Spleen (tissue), 11 donors: Measurements from ENCODE around the gene NPW. TPM values are rescaled to one million over a fixed set of nuclear protein-coding genes. Genes with fewer than 3 reads are reported as not detected.

ENCODE experiments used
- DNase-seq: peaks from one replicate; pipeline ENCODE4 v3.0.0-alpha.2; 2020
- H3K27ac ChIP-seq, 8 donors: fragments of 200-600 bp; sonication (generic) in 7 of 8; 1 replicate in 4 of 8; 2 replicates in 4 of 8; pipeline versions ENCODE4 v1.5.0 to v1.8.0; 2016 to 2021; ENCODE audit warnings: inconsistent platforms in 4 of 8, mild to moderate bottlenecking in 4 of 8, moderate library complexity in 1 of 8
- H3K27me3 ChIP-seq, 7 donors: fragments of 200-600 bp; sonication (generic) in 6 of 7; replicated peaks in 1 of 7; 1 replicate in 4 of 7; 2 replicates in 3 of 7; pipeline versions ENCODE4 v1.5.0 to v1.8.0; 2016 to 2021; ENCODE audit warnings: inconsistent platforms in 3 of 7, mild to moderate bottlenecking in 1 of 7
- H3K36me3 ChIP-seq, 6 donors: fragments of 200-600 bp; sonication (generic) in 5 of 6; 1 replicate in 4 of 6; 2 replicates in 2 of 6; pipeline versions ENCODE4 v1.5.0 to v1.8.0; 2016 to 2021; ENCODE audit warnings: inconsistent platforms in 2 of 6
- H3K4me1 ChIP-seq, 6 donors: fragments of 200-600 bp; sonication (generic) in 5 of 6; 1 replicate in 3 of 6; 2 replicates in 3 of 6; pipeline versions ENCODE4 v1.5.0 to v1.8.0; 2016 to 2021; ENCODE audit warnings: inconsistent platforms in 3 of 6
- H3K4me3 ChIP-seq, 8 donors: fragments of 200-600 bp; sonication (generic) in 7 of 8; 1 replicate in 4 of 8; 2 replicates in 4 of 8; pipeline versions ENCODE4 v1.5.0 to v1.8.0; 2016 to 2021; ENCODE audit warnings: inconsistent platforms in 4 of 8, mild to moderate bottlenecking in 4 of 8, moderate library complexity in 2 of 8
- H3K9me3 ChIP-seq, 8 donors: fragments of 200-600 bp; sonication (generic) in 7 of 8; 1 replicate in 4 of 8; 2 replicates in 4 of 8; pipeline versions ENCODE4 v1.5.0 to v1.8.0; 2016 to 2021; ENCODE audit warnings: inconsistent platforms in 4 of 8
- CTCF ChIP-seq, 11 experiments: fragments of 200-600 bp in 7 of 11; fragments of 450-650 bp in 4 of 11; sonication (generic) in 4 of 11; IDR thresholded peaks in 8 of 11; conservative IDR thresholded peaks in 3 of 11; 1 replicate in 7 of 11; 2 replicates in 4 of 11; pipeline versions ENCODE4 v1.4.0 to v1.8.0; 2016 to 2021; ENCODE audit warnings: antibody characterized with exemption in 11 of 11, inconsistent platforms in 4 of 11, mild to moderate bottlenecking in 1 of 11
- POLR2A ChIP-seq, 3 donors: fragments of 450-650 bp; IDR thresholded peaks; one replicate each; pipeline ENCODE4 v1.5.1; 2017; ENCODE audit warnings: antibody characterized with exemption in 3 of 3, mild to moderate bottlenecking in 1 of 3
- POLR2AphosphoS5 ChIP-seq, 3 donors: sonication (generic); formaldehyde crosslinking; IDR thresholded peaks; one replicate each; pipeline ENCODE4 v1.5.1; 2017; ENCODE audit warnings: antibody characterized with exemption in 3 of 3
- WGBS, 5 donors: extraction: QIAGEN DNeasy Blood & Tissue Kit in 3 of 5; methylation state at CpG; one replicate each; pipeline versions ENCODE4 v1.1.5 to v1.1.7; 2013 to 2018; 5-methylcytosine and 5-hydroxymethylcytosine counted together
- intact Hi-C: fragments of 100-400 bp; cut with DNase I; formaldehyde crosslinking; loops from one replicate; pipeline ENCODE4 v1.15.0; 2023; ENCODE audit warnings: low total_unique reads
- polyA plus RNA-seq, 3 donors: library from polyadenylated mRNA; stranded (reverse); fragments of 200-250 nt; gene quantifications; one replicate each; pipeline ENCODE4 v1.2.1, GENCODE V29; 2013
- total RNA-seq, 7 donors: library from RNA; depleted of rRNA in 3 of 7; stranded (reverse); fragments of >200 nt in 3 of 7; fragmentation: NEBNext Ultra II Directional in 4 of 7; extraction: Animal tissue kit (Norgen Biotek cat#: 25700) in 4 of 7; gene quantifications; one replicate each; pipeline versions ENCODE4 v1.1.0 to v1.2.1, GENCODE V29; 2016 to 2021
- donor health status: healthy with polysubstance abuse.
- donor health status: DM: no; HTN: no; CAD: no; lungs with moderate emphysema.
- donor health status: DM: no; HTN: no; CAD: no.
- donor health status: Bipolar disorder and iron deficiency.
- donor health status: healthy.
- donor health status: DM: no; HTN: no; CAD: no.
- donor health status: DM: yes; HTN: yes; CAD: no.

The NPW gene
- total and polyA plus RNA-seq, 10 donors: 0.30 to 2.5 (median 0.94) TPM; not detected in 3

GRCh38 chr16:1982013-1982433, 37.6 kb upstream of the NPW start:
- Histone ChIP-seq H3K27me3 (peaks cover 3 to 67% (median 41%) of the 10 kb centered on the region in 7 donors), H3K4me1 (peaks cover 16 to 53% (median 35%) of the 10 kb centered on the region in 6 donors), H3K36me3 (peaks cover 9 to 45% (median 36%) of the 10 kb centered on the region in 6 donors), H3K27ac (no peak overlapping the region), H3K9me3 (no peaks in the 10 kb centered on the region), H3K4me3 (no peak overlapping the region)
- intact Hi-C loops: no loop called here
- 51 to 71% (median 64%) methylated on average over 4 to 5 of the region's 5 CpGs for WGBS, 5 donors
- no peak for TF ChIP-seq CTCF (IDR thresholded peaks at IDR 0.05 in 8 of 11, conservative IDR thresholded peaks at IDR 0.05 in 3 of 11)
- no peak for TF ChIP-seq POLR2AphosphoS5 (IDR thresholded peaks at IDR 0.05)
- TF ChIP-seq POLR2A (IDR thresholded peaks at IDR 0.05): no peak
- no peak for DNase-seq

GRCh38 chr16:1982991-1983543, 36.5 kb upstream of the NPW start:
- Histone ChIP-seq H3K4me1 (peaks cover 16 to 53% (median 35%) of the 10 kb centered on the region in 6 donors), H3K36me3 (peaks cover 2 to 39% (median 27%) of the 10 kb centered on the region in 6 donors), H3K27me3 (peaks cover 3 to 58% (median 34%) of the 10 kb centered on the region in 7 donors), H3K9me3 (no peaks in the 10 kb centered on the region), H3K27ac (peak overlapping the region in 7 of 8 donors; percentile 65 to 87 (median 84)), H3K4me3 (peak overlapping the region; percentile 76 to 94 (median 88))
- peak in 1 of 11 experiments; percentile 2 for TF ChIP-seq CTCF (IDR thresholded peaks at IDR 0.05 in 8 of 11, conservative IDR thresholded peaks at IDR 0.05 in 3 of 11)
- TF ChIP-seq POLR2AphosphoS5 (IDR thresholded peaks at IDR 0.05): no peak
- no peak for TF ChIP-seq POLR2A (IDR thresholded peaks at IDR 0.05)
- 25 to 34% (median 28%) methylated on average over 16 to 19 of the region's 19 CpGs for WGBS, 5 donors
- DNase-seq: no peak
- intact Hi-C loops: no loop called here

DNA sequence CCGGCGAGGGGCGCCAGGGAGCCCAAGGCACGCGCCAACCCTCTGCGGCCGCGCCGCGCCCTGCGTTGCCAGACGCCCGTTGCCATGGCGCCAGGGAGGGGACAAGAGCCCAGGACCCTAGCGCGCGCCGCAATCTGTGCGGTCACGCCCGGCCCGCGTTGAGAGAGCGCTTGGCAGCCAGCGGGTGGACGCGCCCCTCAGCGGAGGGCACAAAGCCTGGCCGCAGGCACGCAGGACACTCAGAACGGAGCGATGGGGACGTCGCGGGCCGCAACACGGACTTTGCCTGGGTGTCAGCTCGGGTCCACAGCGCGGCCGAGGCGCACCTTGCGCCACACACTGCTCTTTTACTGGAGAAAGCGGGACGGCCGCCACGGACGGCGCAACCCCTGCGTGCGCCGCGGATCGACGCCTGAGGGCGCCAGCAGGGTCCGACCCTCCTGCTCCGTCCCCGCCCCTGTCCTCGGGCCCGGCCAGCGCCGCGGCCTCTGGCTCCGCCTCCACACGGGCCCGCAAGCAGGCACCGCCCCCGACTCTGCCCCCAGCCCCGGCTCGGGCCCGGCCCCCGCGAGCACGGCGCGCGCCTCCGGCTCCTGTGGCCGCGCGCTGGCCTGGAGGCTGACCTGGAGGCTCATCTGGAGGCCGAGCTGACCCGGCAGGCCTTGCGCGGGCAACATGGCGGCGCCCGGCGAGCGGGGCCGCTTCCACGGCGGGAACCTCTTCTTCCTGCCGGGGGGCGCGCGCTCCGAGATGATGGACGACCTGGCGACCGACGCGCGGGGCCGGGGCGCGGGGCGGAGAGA, 35.8 kb upstream of the NPW start, which contains the start of gene GFER:
Gene GFER (plus strand): TSS at position 650 of the 803 bp plus-strand sequence. CDS start 26 bp downstream, at position 676.
- peaks cover 16 to 51% (median 34%) of the 10 kb centered on the region in 6 donors for H3K4me1 ChIP-seq
- H3K9me3 ChIP-seq: no peaks in the 10 kb centered on the region
- peak; percentile 96 for DNase-seq
- H3K27ac ChIP-seq: peak within 1 kb of the TSS; percentile 55 to 87 (median 82)
- H3K27me3 ChIP-seq: peaks cover 3 to 58% (median 29%) of the 10 kb centered on the region in 7 donors
- WGBS, 5 donors: 0 to 2% (median 1%) methylated on average over 31 to 109 of the region's 109 CpGs
- intact Hi-C loops: no loop called here
- TF ChIP-seq CTCF (IDR thresholded peaks at IDR 0.05 in 8 of 11, conservative IDR thresholded peaks at IDR 0.05 in 3 of 11) (peak in 9 of 11 experiments; percentile 4 to 65 (median 49)), POLR2AphosphoS5 (IDR thresholded peaks at IDR 0.05) (peak; percentile 66 to 83 (median 71)), POLR2A (IDR thresholded peaks at IDR 0.05) (peak in 2 of 3 donors; percentile 44 to 50)
- peak within 1 kb of the TSS; percentile 76 to 94 (median 88) for H3K4me3 ChIP-seq
- peaks cover 0 to 32% (median 20%) of the 10 kb centered on the region in 6 donors for H3K36me3 ChIP-seq
